CD4-positive, alpha-beta T cell (primary cell): Measurements from ENCODE around the gene IER5. TPM values are rescaled to one million over a fixed set of nuclear protein-coding genes. Genes with fewer than 3 reads are reported as not detected.
"Not testable (repeated sequence)": the region's sequence is repeated elsewhere in the genome, so short reads cannot be mapped to it uniquely, and the experiment has no call there.

Experiments
- ATAC-seq: fragments of 200-7000 bp; cut with Tn5 transposase; one replicate; pipeline ENCODE4 v1.10.0; 2022; ENCODE audit warnings: mild to moderate bottlenecking; ENCODE audit not compliant: poor library complexity
- CTCF ChIA-PET: fragments of 350-600 bp; sonication (Branson Sonifier 250); formaldehyde crosslinking; loops from one replicate; lab custom pipeline; 2021; ENCODE audit warnings: antibody characterized with exemption, inconsistent platforms; lab: Charles Lee
- POLR2A ChIA-PET: fragments of 350-600 bp; sonication (Branson Sonifier 250); formaldehyde crosslinking; loops from one replicate; lab custom pipeline; 2021; ENCODE audit warnings: antibody characterized with exemption, inconsistent platforms; lab: Charles Lee
- DNase-seq, 14 experiments: peaks; one replicate each; pipeline ENCODE4 v3.0.0-alpha.2; 2013 to 2020; ENCODE audit warnings: mixed read lengths in 2 of 14
- H3K27ac ChIP-seq, 2 donors: one replicate each; pipeline versions ENCODE4 v1.5.1 to v1.7.0; 2013; ENCODE audit warnings: low read length in 2 of 2, low read depth in 1 of 2, mild to moderate bottlenecking in 1 of 2
- H3K27me3 ChIP-seq, 2 experiments: 1 replicate in 1 of 2; 2 replicates in 1 of 2; pipeline versions ENCODE4 v1.6.1 to v1.7.0; 2013; ENCODE audit warnings: low read length in 2 of 2, control low read depth in 1 of 2, mild to moderate bottlenecking in 1 of 2, moderate library complexity in 1 of 2; ENCODE audit not compliant: insufficient read depth in 2 of 2, control insufficient read depth in 1 of 2
- H3K36me3 ChIP-seq: one replicate; pipeline ENCODE4 v1.6.1; 2013; ENCODE audit warnings: low read length, control low read depth; ENCODE audit not compliant: insufficient read depth
- H3K4me1 ChIP-seq: one replicate; pipeline ENCODE4 v1.6.1; 2013; ENCODE audit warnings: low read length, control low read depth; ENCODE audit not compliant: insufficient read depth
- H3K4me3 ChIP-seq: one replicate; pipeline ENCODE4 v1.5.1; 2013; ENCODE audit warnings: mild to moderate bottlenecking, low read length, moderate library complexity
- H3K9me3 ChIP-seq, 2 experiments: 1 replicate in 1 of 2; 2 replicates in 1 of 2; pipeline versions ENCODE4 v1.6.1 to v1.7.0; 2013; ENCODE audit warnings: low read length in 2 of 2, mild to moderate bottlenecking in 2 of 2, control low read depth in 1 of 2, moderate library complexity in 1 of 2; ENCODE audit not compliant: control insufficient read depth in 1 of 2, insufficient read depth in 1 of 2
- H3K27ac Mint-ChIP-seq: one replicate; pipeline ENCODE4 v1.8.0; 2020; ENCODE audit warnings: mixed read lengths
- H3K27me3 Mint-ChIP-seq: one replicate; pipeline ENCODE4 v1.8.0; 2021; ENCODE audit warnings: mixed read lengths
- H3K36me3 Mint-ChIP-seq: one replicate; pipeline ENCODE4 v1.8.0; 2021; ENCODE audit warnings: low read depth, mixed read lengths
- H3K4me1 Mint-ChIP-seq: one replicate; pipeline ENCODE4 v1.8.0; 2021; ENCODE audit warnings: low read depth, mixed read lengths
- H3K4me3 Mint-ChIP-seq: one replicate; pipeline ENCODE4 v1.8.0; 2020; ENCODE audit warnings: mild to moderate bottlenecking, mixed read lengths
- H3K9me3 Mint-ChIP-seq: one replicate; pipeline ENCODE4 v1.8.0; 2020; ENCODE audit warnings: mixed read lengths
- CTCF ChIP-seq: fragments of 200-600 bp; IDR thresholded peaks from one replicate; pipeline ENCODE4 v1.8.0; 2022; ENCODE audit warnings: antibody characterized with exemption, mild to moderate bottlenecking
- intact Hi-C, 2 experiments: fragments of 100-400 bp; cut with DNase I in 1 of 2; cut with micrococcal nuclease in 1 of 2; formaldehyde crosslinking; loops; one replicate each; pipeline versions ENCODE4 v1.15.1 to v1.9.0; 2023 to 2025; cut with DNase I, micrococcal nuclease
- total RNA-seq, 174 experiments: library from RNA in 2 of 174; stranded (reverse) in 2 of 174; gene quantifications; one replicate each; pipeline ENCODE4 v1.2.3 and lab custom pipeline; 2021 to 2026

IER5 gene
- total RNA-seq, 2 experiments from 2014 or later = 53.8 to 54.1 TPM

DNA sequence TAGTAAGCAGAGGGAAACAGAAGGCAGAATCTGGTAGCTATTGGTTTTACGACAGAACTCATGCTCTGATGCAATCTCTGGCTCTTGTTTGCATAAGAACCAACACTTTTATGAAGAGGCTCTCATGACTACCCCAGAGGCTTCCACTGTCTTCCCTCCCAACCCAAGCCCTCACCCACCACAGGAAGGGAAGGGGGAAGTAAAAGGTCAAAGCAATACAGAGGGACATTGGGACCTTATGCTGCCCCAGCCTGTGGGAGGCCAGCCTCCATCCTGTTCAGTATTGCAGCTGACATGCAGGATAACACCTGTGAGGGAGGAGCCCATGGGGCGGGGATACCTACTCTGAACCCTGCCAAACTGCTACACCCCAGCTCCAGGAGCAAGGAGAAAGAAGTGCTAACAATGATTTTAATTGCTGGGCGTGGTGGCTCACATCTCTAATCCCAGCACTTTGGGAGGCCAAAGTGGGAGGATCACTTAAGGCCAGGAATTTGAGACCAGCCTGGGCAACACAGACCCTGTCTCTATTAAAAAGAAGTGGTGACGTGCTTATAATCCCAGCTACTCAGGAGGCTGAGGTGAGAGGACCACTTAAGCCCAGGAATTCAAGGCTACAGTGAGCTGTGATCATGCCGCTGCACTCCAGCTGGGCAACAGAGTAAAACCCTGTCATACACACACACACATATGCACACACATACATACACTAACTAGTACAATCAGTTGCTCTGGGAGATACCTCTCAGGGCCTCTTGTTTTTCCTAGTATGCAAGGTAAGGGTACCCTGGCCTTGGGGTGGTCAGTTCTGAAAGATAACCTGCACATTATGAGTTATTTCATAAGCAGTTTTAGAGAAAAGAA, 45.2 kb upstream of the IER5 start:
- no peak for ATAC-seq
- POLR2A ChIA-PET = interaction anchor here (1.2 to 1.5 kb wide), 2 partner anchors 10 to 20 kb away, joined by 4 read pairs; partner anchors contain the start of gene STX6

DNA sequence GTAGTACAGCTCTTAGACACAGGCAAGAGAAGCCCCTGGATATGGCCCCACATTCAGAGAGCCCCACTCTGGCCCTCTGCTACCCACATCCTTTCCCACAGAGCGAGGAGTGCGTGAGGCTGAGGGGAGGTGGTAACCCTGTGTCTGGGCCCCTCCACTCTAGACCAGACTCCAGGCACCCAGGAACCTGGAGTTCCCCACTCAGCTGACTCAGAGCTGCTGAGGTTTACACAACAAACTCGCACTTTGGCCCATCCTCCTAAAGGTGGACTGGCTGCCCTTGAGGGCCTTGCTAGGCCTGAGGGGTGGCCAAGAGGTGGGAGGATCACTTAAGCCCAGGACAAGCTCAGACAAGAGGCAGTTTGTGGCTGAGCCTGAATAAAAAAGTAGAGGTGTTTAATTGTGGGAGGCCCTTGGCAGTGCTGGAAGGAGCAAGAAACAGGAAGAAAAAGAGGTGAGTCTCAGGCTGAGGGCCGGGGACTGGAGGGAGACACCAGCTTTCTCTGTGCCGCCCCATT, 44.0 kb upstream of the IER5 start:
- H3K36me3 ChIP-seq = peaks cover 27% of the 10 kb centered on the region
- H3K27me3 ChIP-seq = no peaks in the 10 kb centered on the region
- H3K36me3 Mint-ChIP-seq = peaks cover 53% of the 10 kb centered on the region
- H3K4me1 Mint-ChIP-seq = peaks cover 38% of the 10 kb centered on the region
- H3K27ac Mint-ChIP-seq = peak overlapping the region; percentile 64
- TF ChIP-seq CTCF = no peak
- H3K9me3 Mint-ChIP-seq = no peaks in the 10 kb centered on the region
- H3K27ac ChIP-seq = no peak overlapping the region
- no peak overlapping the region for H3K4me3 Mint-ChIP-seq
- no peaks in the 10 kb centered on the region for H3K27me3 Mint-ChIP-seq
- H3K4me3 ChIP-seq = no peak overlapping the region
- DNase-seq (peak in 6 of 14 experiments; percentile 15 to 76 (median 18)), ATAC-seq (peak; percentile 82)
- ChIA-PET POLR2A (no interaction called here), CTCF (no interaction called here)
- intact Hi-C loops = no loop called here
- no peaks in the 10 kb centered on the region for H3K9me3 ChIP-seq
- peaks cover 26% of the 10 kb centered on the region for H3K4me1 ChIP-seq

More for the DNA sequence above, 45.2 kb upstream of the IER5 start:
- no peak for TF ChIP-seq CTCF
- no peaks in the 10 kb centered on the region for H3K9me3 Mint-ChIP-seq
- no peak overlapping the region for H3K4me3 Mint-ChIP-seq
- Histone ChIP-seq H3K4me3 (no peak overlapping the region), H3K9me3 (no peaks in the 10 kb centered on the region), H3K27me3 (no peaks in the 10 kb centered on the region), H3K27ac (no peak overlapping the region), H3K4me1 (peaks cover 39% of the 10 kb centered on the region), H3K36me3 (peaks cover 33% of the 10 kb centered on the region)
- peaks cover 50% of the 10 kb centered on the region for H3K4me1 Mint-ChIP-seq
- peaks cover 60% of the 10 kb centered on the region for H3K36me3 Mint-ChIP-seq
- no peaks in the 10 kb centered on the region for H3K27me3 Mint-ChIP-seq
- intact Hi-C loops = no loop called here
- no peak overlapping the region for H3K27ac Mint-ChIP-seq
- CTCF ChIA-PET = no interaction called here
- peak in 2 of 14 experiments; percentile 52 for DNase-seq

DNA sequence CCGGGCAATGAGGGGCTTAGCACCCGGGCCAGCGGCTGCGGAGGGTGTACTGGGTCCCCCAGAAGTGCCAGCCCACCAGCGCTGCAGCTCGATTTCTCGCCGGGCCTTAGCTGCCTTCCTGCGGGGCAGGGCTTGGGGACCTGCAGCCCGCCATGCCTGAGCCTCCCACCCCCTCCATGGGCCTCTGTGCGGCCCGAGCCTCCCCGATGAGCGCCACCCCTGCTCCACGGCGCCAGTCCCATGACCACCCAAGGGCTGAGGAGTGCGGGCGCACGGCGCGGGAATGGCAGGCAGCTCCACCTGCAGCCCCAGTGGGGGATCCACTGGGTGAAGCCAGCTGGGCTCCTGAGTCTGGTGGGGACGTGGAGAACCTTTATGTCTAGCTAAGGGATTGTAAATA, 42.6 kb upstream of the IER5 start:
- CTCF ChIA-PET, intact Hi-C loops, H3K27me3 Mint-ChIP-seq, H3K27me3 ChIP-seq, H3K9me3 Mint-ChIP-seq, POLR2A ChIA-PET, DNase-seq, H3K4me3 Mint-ChIP-seq, ATAC-seq, H3K27ac ChIP-seq, H3K9me3 ChIP-seq, H3K4me3 ChIP-seq: not testable (repeated sequence)
- peaks cover 57% of the 10 kb centered on the region for H3K36me3 Mint-ChIP-seq
- peaks cover 29% of the 10 kb centered on the region for H3K4me1 Mint-ChIP-seq
- Histone ChIP-seq H3K4me1 (peaks cover 22% of the 10 kb centered on the region), H3K36me3 (peaks cover 36% of the 10 kb centered on the region)
- peak overlapping the region; percentile 33 for H3K27ac Mint-ChIP-seq
